Neural cell (in vitro differentiated cells): ENCODE results near the gene BCL2. TPM values are rescaled to one million over a fixed set of nuclear protein-coding genes. Genes with fewer than 3 reads are reported as not detected.

ENCODE experiments used
- H2AFZ ChIP-seq: fragments of 200-600, 300-800 bp; sonication (generic), shearing (Covaris generic); 2 replicates; pipeline ENCODE4 v1.6.0; 2014; ENCODE audit warnings: low read depth, mild to moderate bottlenecking, antibody characterized with exemption, low read length, moderate library complexity
- H3F3A ChIP-seq: fragments of 200-600 bp; shearing (Covaris generic); 2 replicates; pipeline ENCODE4 v1.6.1; 2016; ENCODE audit warnings: mild to moderate bottlenecking, moderate library complexity, mixed read lengths, antibody characterized with exemption, low read length; ENCODE audit not compliant: insufficient read depth, poor library complexity, severe bottlenecking
- H3K27ac ChIP-seq: fragments of 200-600, 300-800 bp; sonication (generic), shearing (Covaris generic); 2 replicates; pipeline ENCODE4 v1.5.1; 2014; ENCODE audit warnings: mild to moderate bottlenecking, low read length, moderate library complexity
- H3K27me3 ChIP-seq: fragments of 300-800, 200-600 bp; sonication (generic), shearing (Covaris generic); 2 replicates; pipeline ENCODE4 v1.6.0; 2014; ENCODE audit warnings: mild to moderate bottlenecking, low read depth, low read length, moderate library complexity; ENCODE audit not compliant: insufficient read depth
- H3K36me3 ChIP-seq: fragments of 300-800, 200-600 bp; sonication (generic), shearing (Covaris generic); 2 replicates; pipeline ENCODE4 v1.5.1; 2014; ENCODE audit warnings: mild to moderate bottlenecking, antibody characterized with exemption, low read length, moderate library complexity; ENCODE audit not compliant: insufficient read depth
- H3K4me2 ChIP-seq: fragments of 300-800, 200-600 bp; sonication (generic), shearing (Covaris generic); 2 replicates; pipeline ENCODE4 v1.6.0; 2014; ENCODE audit warnings: mild to moderate bottlenecking, low read length
- H3K4me3 ChIP-seq: fragments of 300-800, 200-600 bp; sonication (generic), shearing (Covaris generic); 2 replicates; pipeline ENCODE4 v1.5.1; 2014; ENCODE audit warnings: mild to moderate bottlenecking, low read length, moderate library complexity
- H3K79me2 ChIP-seq: fragments of 200-600 bp; shearing (Covaris generic); replicated peaks from 2 replicates; pipeline ENCODE4 v1.6.0; 2014; ENCODE audit warnings: mild to moderate bottlenecking, low read length, moderate library complexity; ENCODE audit not compliant: insufficient read depth
- H3K9ac ChIP-seq: fragments of 300-800, 200-600 bp; sonication (generic), shearing (Covaris generic); 2 replicates; pipeline ENCODE4 v1.6.1; 2016; ENCODE audit warnings: mild to moderate bottlenecking, low read length, mixed read lengths
- H3K9me2 ChIP-seq: fragments of 200-600 bp; shearing (Covaris generic); 2 replicates; pipeline ENCODE4 v1.6.1; 2016; ENCODE audit warnings: mild to moderate bottlenecking, low read length, mixed read lengths; ENCODE audit not compliant: insufficient read depth
- H3K9me3 ChIP-seq: fragments of 200-600, 300-800 bp; sonication (generic), shearing (Covaris generic); 2 replicates; pipeline ENCODE4 v1.6.1; 2016; ENCODE audit warnings: mild to moderate bottlenecking, mixed run types, low read length, moderate library complexity, mixed read lengths
- H4K20me1 ChIP-seq: fragments of 200-600 bp; shearing (Covaris generic); 2 replicates; pipeline ENCODE4 v1.6.1; 2016; ENCODE audit warnings: mild to moderate bottlenecking, mixed run types; ENCODE audit not compliant: insufficient read depth
- EP300 ChIP-seq: fragments of 450-650 bp; conservative IDR thresholded peaks from 2 replicates; pipeline ENCODE4 v1.6.1; 2014; ENCODE audit warnings: antibody characterized with exemption, mild to moderate bottlenecking, moderate library complexity; ENCODE audit not compliant: poor library complexity, severe bottlenecking
- EZH2 ChIP-seq: fragments of 200-600, 300-800 bp; shearing (Covaris generic), sonication (generic); IDR thresholded peaks from 2 replicates; pipeline ENCODE4 v1.6.1; 2014; ENCODE audit warnings: antibody characterized with exemption, low read length, borderline replicate concordance, mild to moderate bottlenecking; ENCODE audit not compliant: insufficient read depth, poor library complexity, severe bottlenecking
- MXI1 ChIP-seq: fragments of 450-650 bp; conservative IDR thresholded peaks from 2 replicates; pipeline ENCODE4 v1.6.1; 2014; ENCODE audit warnings: antibody characterized with exemption, mild to moderate bottlenecking; ENCODE audit not compliant: poor library complexity, severe bottlenecking
- POLR2AphosphoS5 ChIP-seq: IDR thresholded peaks from 2 replicates; pipeline ENCODE4 v1.6.1; 2012
- RAD21 ChIP-seq: fragments of 450-650 bp; conservative IDR thresholded peaks from 2 replicates; pipeline ENCODE4 v1.6.1; 2014; ENCODE audit warnings: antibody characterized with exemption, mild to moderate bottlenecking, moderate library complexity
- SMC3 ChIP-seq: fragments of 450-650 bp; conservative IDR thresholded peaks from 2 replicates; pipeline ENCODE4 v1.6.1; 2014; ENCODE audit warnings: antibody characterized with exemption, mild to moderate bottlenecking, moderate library complexity; ENCODE audit not compliant: poor library complexity
- TAF1 ChIP-seq: IDR thresholded peaks from 2 replicates; pipeline ENCODE4 v1.6.1; 2012; ENCODE audit warnings: low read depth
- polyA plus RNA-seq: library from polyadenylated mRNA; depleted of rRNA; stranded (reverse); fragments of >200 nt; gene quantifications from 2 replicates; pipeline ENCODE4 v1.2.3, GENCODE V29; 2014
- TF ChIP-seq, protein P1 (sequence below): IDR thresholded peaks from 2 replicates; pipeline ENCODE4 v1.6.1; 2012; ENCODE audit warnings: borderline replicate concordance
- TF ChIP-seq, protein P2 (sequence below): fragments of 450-650 bp; IDR thresholded peaks from 2 replicates; pipeline ENCODE4 v1.5.1; 2014; ENCODE audit warnings: antibody characterized with exemption, mild to moderate bottlenecking, moderate library complexity; ENCODE audit not compliant: poor library complexity, severe bottlenecking

BCL2 gene
- polyA plus RNA-seq, 1 donor from 2014 or later: 3.4 TPM

DNA sequence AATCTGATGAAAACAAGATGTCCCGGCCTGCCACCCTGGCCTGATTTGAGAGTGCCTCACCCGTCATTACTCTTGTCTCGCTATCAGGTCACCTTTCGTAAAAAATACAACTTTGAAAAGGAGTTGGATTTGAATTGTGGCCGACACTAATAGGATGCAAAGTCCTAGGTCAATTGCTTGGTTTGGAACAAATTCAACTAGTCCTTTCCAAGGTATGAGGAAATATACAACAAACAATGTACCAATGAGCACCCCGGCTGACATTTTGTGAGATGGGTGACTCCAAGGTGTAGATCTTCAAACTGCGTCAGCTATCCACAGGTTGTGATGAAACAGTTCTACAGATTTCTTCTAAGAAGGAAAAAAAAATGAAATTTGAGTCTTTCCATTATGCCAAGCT is 77.8 kb downstream of the BCL2 start:
- TF ChIP-seq TAF1 (no peak), EP300 (no peak), POLR2AphosphoS5 (no peak), MXI1 (no peak), RAD21 (no peak), EZH2 (no peak), SMC3 (no peak)
- TF ChIP-seq, protein P1, sequence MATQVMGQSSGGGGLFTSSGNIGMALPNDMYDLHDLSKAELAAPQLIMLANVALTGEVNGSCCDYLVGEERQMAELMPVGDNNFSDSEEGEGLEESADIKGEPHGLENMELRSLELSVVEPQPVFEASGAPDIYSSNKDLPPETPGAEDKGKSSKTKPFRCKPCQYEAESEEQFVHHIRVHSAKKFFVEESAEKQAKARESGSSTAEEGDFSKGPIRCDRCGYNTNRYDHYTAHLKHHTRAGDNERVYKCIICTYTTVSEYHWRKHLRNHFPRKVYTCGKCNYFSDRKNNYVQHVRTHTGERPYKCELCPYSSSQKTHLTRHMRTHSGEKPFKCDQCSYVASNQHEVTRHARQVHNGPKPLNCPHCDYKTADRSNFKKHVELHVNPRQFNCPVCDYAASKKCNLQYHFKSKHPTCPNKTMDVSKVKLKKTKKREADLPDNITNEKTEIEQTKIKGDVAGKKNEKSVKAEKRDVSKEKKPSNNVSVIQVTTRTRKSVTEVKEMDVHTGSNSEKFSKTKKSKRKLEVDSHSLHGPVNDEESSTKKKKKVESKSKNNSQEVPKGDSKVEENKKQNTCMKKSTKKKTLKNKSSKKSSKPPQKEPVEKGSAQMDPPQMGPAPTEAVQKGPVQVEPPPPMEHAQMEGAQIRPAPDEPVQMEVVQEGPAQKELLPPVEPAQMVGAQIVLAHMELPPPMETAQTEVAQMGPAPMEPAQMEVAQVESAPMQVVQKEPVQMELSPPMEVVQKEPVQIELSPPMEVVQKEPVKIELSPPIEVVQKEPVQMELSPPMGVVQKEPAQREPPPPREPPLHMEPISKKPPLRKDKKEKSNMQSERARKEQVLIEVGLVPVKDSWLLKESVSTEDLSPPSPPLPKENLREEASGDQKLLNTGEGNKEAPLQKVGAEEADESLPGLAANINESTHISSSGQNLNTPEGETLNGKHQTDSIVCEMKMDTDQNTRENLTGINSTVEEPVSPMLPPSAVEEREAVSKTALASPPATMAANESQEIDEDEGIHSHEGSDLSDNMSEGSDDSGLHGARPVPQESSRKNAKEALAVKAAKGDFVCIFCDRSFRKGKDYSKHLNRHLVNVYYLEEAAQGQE: no peak
- TF ChIP-seq, protein P2, sequence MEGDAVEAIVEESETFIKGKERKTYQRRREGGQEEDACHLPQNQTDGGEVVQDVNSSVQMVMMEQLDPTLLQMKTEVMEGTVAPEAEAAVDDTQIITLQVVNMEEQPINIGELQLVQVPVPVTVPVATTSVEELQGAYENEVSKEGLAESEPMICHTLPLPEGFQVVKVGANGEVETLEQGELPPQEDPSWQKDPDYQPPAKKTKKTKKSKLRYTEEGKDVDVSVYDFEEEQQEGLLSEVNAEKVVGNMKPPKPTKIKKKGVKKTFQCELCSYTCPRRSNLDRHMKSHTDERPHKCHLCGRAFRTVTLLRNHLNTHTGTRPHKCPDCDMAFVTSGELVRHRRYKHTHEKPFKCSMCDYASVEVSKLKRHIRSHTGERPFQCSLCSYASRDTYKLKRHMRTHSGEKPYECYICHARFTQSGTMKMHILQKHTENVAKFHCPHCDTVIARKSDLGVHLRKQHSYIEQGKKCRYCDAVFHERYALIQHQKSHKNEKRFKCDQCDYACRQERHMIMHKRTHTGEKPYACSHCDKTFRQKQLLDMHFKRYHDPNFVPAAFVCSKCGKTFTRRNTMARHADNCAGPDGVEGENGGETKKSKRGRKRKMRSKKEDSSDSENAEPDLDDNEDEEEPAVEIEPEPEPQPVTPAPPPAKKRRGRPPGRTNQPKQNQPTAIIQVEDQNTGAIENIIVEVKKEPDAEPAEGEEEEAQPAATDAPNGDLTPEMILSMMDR: no peak
- Histone ChIP-seq H3F3A (no peaks in the 10 kb centered on the region), H2AFZ (no peak overlapping the region), H4K20me1 (no peaks in the 10 kb centered on the region), H3K9me2 (no peaks in the 10 kb centered on the region), H3K4me3 (no peak overlapping the region), H3K27ac (no peak overlapping the region), H3K36me3 (no peaks in the 10 kb centered on the region), H3K4me2 (no peak overlapping the region), H3K9me3 (no peaks in the 10 kb centered on the region), H3K9ac (no peak overlapping the region), H3K79me2 (no peaks in the 10 kb centered on the region), H3K27me3 (no peaks in the 10 kb centered on the region)

DNA sequence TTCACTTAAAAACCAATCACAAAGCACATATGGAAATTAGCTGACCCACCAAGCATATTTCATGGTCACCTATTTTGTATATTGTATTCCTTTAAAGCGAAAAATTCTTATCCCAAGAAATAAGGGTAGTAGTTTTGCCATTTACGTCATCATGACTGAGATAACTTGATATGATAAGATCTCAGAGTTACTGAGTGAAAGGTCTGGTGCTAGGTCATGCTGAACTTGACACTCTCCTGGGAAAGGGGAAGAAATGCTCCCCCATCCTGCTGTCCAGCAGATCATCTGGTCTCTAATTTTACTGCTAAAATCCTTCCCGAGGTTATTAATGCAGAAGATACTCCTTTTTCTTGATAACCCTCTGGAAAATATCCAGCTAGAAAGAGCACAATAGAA is 78.3 kb downstream of the BCL2 start:
- Histone ChIP-seq H3K27me3 (no peaks in the 10 kb centered on the region), H2AFZ (no peak overlapping the region), H3K27ac (no peak overlapping the region), H3K9me2 (no peaks in the 10 kb centered on the region), H4K20me1 (no peaks in the 10 kb centered on the region), H3K9me3 (no peaks in the 10 kb centered on the region), H3F3A (no peaks in the 10 kb centered on the region), H3K36me3 (no peaks in the 10 kb centered on the region), H3K79me2 (no peaks in the 10 kb centered on the region), H3K4me2 (no peak overlapping the region), H3K4me3 (no peak overlapping the region), H3K9ac (no peak overlapping the region)
- TF ChIP-seq, protein P2: no peak
- TF ChIP-seq EP300 (no peak), POLR2AphosphoS5 (no peak), TAF1 (no peak), MXI1 (no peak)
